DMS153 treated with DMSO at 0.1 percent for 48 hours (cell line): ENCODE data around the gene CDCA8.

ENCODE experiments used
- DNase-seq: peaks from one replicate; lab custom pipeline; 2025; ENCODE audit not compliant: unreplicated experiment; lab: John Stamatoyannopoulos, UW

Gene CDCA8

GRCh38 chr1:37714689-37715088 lies 22.4 kb downstream of the CDCA8 start:
- DNase-seq, result no peak

- DNase-seq, result no peak
These were observed 24.0 kb downstream of the CDCA8 start for GRCh38 chr1:37716321-37716720.

GRCh38 chr1:37717631-37718030 lies 25.3 kb downstream of the CDCA8 start:
- DNase-seq, result no peak

GRCh38 chr1:37718181-37718900 lies 26.0 kb downstream of the CDCA8 start:
- no peak for DNase-seq

GRCh38 chr1:37718901-37719571 lies 26.7 kb downstream of the CDCA8 start:
- no peak for DNase-seq

- DNase-seq, result no peak
These were observed 27.4 kb downstream of the CDCA8 start for GRCh38 chr1:37719572-37720195.

- no peak for DNase-seq
These were observed 28.2 kb downstream of the CDCA8 start for GRCh38 chr1:37720231-37721130.

GRCh38 chr1:37721565-37721964 lies 29.2 kb downstream of the CDCA8 start:
- no peak for DNase-seq

GRCh38 chr1:37722181-37723071 lies 30.1 kb downstream of the CDCA8 start:
- no peak for DNase-seq

GRCh38 chr1:37723072-37723389 lies 30.7 kb downstream of the CDCA8 start:
- DNase-seq, result no peak

- DNase-seq, result no peak
These were observed 31.2 kb downstream of the CDCA8 start for GRCh38 chr1:37723390-37724078.

GRCh38 chr1:37724575-37724974 lies 32.3 kb downstream of the CDCA8 start:
- DNase-seq, result no peak

- no peak for DNase-seq
These were observed 33.7 kb downstream of the CDCA8 start for GRCh38 chr1:37725851-37726613.

GRCh38 chr1:37726751-37727585 lies 34.7 kb downstream of the CDCA8 start:
- no peak for DNase-seq

- DNase-seq, result no peak
These were observed 36.1 kb downstream of the CDCA8 start for GRCh38 chr1:37728416-37728815.

- DNase-seq, result no peak
These were observed 38.1 kb downstream of the CDCA8 start for GRCh38 chr1:37730376-37730775.

- no peak for DNase-seq
These were observed 39.1 kb downstream of the CDCA8 start for GRCh38 chr1:37731312-37732019.
